ENCODE data around the gene YIPF2.

DNA sequence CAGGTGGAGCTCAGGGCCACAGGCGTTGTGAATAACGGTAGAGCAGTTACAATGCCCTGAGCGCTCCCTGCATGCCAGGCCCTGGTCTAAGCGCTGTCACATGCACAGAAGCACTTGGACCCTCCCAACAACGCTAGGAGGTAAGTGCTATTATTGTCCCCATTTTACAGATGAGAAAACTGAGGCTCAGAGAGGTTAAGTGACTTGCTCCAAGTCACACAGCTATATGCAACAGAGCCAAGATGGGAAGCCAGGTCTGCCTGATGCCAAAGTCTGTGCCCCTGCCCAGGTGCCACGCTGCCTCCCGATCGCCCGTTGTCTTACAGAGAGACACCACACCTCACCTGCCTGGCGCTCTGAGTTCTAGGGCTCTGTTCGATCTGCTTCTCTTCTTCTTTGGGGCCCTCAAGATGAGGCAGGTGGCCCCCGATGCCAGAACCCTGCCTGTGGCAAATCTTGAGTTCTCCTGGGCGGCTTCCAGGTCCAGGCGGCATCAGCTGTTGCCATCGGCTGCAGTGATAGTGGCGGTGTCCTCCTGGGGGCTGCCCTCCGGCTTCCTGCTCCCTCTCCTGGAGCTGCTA lies 20.0 kb downstream of the YIPF2 start:
- TF ChIP-seq, protein P1, sequence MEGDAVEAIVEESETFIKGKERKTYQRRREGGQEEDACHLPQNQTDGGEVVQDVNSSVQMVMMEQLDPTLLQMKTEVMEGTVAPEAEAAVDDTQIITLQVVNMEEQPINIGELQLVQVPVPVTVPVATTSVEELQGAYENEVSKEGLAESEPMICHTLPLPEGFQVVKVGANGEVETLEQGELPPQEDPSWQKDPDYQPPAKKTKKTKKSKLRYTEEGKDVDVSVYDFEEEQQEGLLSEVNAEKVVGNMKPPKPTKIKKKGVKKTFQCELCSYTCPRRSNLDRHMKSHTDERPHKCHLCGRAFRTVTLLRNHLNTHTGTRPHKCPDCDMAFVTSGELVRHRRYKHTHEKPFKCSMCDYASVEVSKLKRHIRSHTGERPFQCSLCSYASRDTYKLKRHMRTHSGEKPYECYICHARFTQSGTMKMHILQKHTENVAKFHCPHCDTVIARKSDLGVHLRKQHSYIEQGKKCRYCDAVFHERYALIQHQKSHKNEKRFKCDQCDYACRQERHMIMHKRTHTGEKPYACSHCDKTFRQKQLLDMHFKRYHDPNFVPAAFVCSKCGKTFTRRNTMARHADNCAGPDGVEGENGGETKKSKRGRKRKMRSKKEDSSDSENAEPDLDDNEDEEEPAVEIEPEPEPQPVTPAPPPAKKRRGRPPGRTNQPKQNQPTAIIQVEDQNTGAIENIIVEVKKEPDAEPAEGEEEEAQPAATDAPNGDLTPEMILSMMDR (IDR thresholded peaks at IDR 0.05), result no peak
- no peak for TF ChIP-seq POLR2A (IDR thresholded peaks at IDR 0.05)

Measured in right lobe of liver (tissue), 4 donors.